ENCODE measurements around the gene DGKH. TPM values are rescaled to one million over a fixed set of nuclear protein-coding genes. Genes with fewer than 3 reads are reported as not detected.

DGKH gene
- total and polyA plus RNA-seq, 9 of the 15 experiments (the other 6 are each of a cell fraction or from before 2014, with no cell fraction given) = 0.38 to 4.4 (median 3.1) TPM

DNA sequence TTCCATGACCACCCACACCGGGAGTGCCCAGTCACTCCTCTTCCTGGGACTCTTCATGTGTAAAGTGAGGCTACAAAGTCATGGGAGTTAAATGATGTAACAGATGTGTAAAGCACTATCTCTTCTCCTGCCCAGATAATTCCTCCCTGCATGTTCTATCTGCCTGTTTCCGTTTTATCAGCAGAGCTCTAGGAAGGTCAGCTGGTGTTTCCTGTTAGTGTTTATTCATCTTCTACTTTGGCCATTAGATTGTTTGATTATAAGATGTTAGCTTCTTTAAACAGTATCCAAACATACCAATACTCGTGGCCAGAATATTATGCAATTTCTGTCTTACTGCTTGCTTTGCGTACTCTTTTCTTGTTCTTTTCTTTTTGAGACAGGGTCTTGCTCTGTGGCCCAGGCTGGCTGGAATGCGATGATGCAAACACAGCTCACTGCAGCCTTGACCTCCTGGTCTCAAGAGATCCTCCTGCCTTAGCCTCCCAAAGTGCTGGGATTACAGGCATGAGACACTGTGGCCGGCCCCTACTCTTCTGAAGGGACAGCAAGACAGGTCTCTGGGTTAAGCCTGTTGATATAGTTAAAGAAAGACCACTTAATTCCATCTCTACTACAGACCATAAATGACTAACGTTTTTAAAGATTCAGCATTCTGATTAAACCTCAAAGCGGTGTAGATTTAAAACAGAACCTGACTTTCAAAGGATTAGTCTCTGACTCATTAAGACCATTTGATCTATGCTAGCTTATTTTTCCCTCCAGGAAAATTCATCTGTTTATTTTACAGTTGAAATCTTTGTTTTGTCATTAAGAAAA lies 126.1 kb downstream of the DGKH start (continued):
- TF ChIP-seq NR2C2 (CRISPR knock-in tag; IDR thresholded peaks at IDR 0.05) (no peak), NR2C2 (tag; IDR thresholded peaks at IDR 0.05) (peak; percentile 67), MAZ (CRISPR knock-in tag; conservative IDR thresholded peaks at IDR 0.05 in 1 of 2, IDR thresholded peaks at IDR 0.05 in 1 of 2) (peak in 1 of 2 experiments; percentile 15; a peak in 1 of 4 replicates), CEBPB (tag; IDR thresholded peaks at IDR 0.05) (peak; percentile 91), ZBTB17 (CRISPR knock-in tag; IDR thresholded peaks at IDR 0.05) (no peak), RAD51 (IDR thresholded peaks at IDR 0.05; ENCODE audit: borderline replicate concordance, low read depth) (0 out of 2 replicates have a peak, but pooled peaks have one; percentile 9), PHF20 (IDR thresholded peaks at IDR 0.05; ENCODE audit: partially characterized antibody) (no peak), ZKSCAN8 (CRISPR knock-in tag; IDR thresholded peaks at IDR 0.05) (peak; percentile 70; the same call in 1 of the 2 replicates), RNF2 (IDR thresholded peaks at IDR 0.05) (peak; percentile 73; the same call in 1 of the 2 replicates), ZNF507 (tag; conservative IDR thresholded peaks at IDR 0.05) (no peak), RCOR1 (IDR thresholded peaks at IDR 0.05; ENCODE audit: borderline replicate concordance in 1 of 2, low read depth in 2 of 2, low read length in 2 of 2) (peak in 1 of 2 experiments; percentile 56; a peak in 2 of 4 replicates), ZNF445 (CRISPR knock-in tag; IDR thresholded peaks at IDR 0.05; ENCODE audit: low read depth) (no peak), JUND (IDR thresholded peaks at IDR 0.05; ENCODE audit: borderline replicate concordance, low read depth, low read length) (peak; percentile 60; the same call in 1 of the 2 replicates), JUND (tag; IDR thresholded peaks at IDR 0.05; ENCODE audit: borderline replicate concordance, low read depth, low read length) (peak; percentile 56; the same call in 2 of the 3 replicates), ZNF311 (CRISPR knock-in tag; IDR thresholded peaks at IDR 0.05) (peak; percentile 56; the same call in 1 of the 2 replicates), ATF1 (CRISPR knock-in tag; IDR thresholded peaks at IDR 0.05) (no peak), ATF1 (tag; IDR thresholded peaks at IDR 0.05) (peak; percentile 69), ZNF121 (CRISPR knock-in tag; conservative IDR thresholded peaks at IDR 0.05) (peak; percentile 85), SP1 (CRISPR knock-in tag; IDR thresholded peaks at IDR 0.05) (0 out of 2 replicates have a peak, but pooled peaks have one; percentile 21), NFRKB (IDR thresholded peaks at IDR 0.05; ENCODE audit: low read depth) (0 out of 2 replicates have a peak, but pooled peaks have one; percentile 56), OTX1 (CRISPR knock-in tag; IDR thresholded peaks at IDR 0.05) (0 out of 2 replicates have a peak, but pooled peaks have one; percentile 10)
- TF ChIP-seq, protein P1, sequence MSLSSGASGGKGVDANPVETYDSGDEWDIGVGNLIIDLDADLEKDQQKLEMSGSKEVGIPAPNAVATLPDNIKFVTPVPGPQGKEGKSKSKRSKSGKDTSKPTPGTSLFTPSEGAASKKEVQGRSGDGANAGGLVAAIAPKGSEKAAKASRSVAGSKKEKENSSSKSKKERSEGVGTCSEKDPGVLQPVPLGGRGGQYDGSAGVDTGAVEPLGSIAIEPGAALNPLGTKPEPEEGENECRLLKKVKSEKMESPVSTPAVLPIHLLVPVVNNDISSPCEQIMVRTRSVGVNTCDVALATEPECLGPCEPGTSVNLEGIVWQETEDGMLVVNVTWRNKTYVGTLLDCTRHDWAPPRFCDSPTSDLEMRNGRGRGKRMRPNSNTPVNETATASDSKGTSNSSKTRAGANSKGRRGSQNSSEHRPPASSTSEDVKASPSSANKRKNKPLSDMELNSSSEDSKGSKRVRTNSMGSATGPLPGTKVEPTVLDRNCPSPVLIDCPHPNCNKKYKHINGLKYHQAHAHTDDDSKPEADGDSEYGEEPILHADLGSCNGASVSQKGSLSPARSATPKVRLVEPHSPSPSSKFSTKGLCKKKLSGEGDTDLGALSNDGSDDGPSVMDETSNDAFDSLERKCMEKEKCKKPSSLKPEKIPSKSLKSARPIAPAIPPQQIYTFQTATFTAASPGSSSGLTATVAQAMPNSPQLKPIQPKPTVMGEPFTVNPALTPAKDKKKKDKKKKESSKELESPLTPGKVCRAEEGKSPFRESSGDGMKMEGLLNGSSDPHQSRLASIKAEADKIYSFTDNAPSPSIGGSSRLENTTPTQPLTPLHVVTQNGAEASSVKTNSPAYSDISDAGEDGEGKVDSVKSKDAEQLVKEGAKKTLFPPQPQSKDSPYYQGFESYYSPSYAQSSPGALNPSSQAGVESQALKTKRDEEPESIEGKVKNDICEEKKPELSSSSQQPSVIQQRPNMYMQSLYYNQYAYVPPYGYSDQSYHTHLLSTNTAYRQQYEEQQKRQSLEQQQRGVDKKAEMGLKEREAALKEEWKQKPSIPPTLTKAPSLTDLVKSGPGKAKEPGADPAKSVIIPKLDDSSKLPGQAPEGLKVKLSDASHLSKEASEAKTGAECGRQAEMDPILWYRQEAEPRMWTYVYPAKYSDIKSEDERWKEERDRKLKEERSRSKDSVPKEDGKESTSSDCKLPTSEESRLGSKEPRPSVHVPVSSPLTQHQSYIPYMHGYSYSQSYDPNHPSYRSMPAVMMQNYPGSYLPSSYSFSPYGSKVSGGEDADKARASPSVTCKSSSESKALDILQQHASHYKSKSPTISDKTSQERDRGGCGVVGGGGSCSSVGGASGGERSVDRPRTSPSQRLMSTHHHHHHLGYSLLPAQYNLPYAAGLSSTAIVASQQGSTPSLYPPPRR (CRISPR knock-in tag; IDR thresholded peaks at IDR 0.05; ENCODE audit: borderline replicate concordance) = no peak
- TF ChIP-seq, protein P2, sequence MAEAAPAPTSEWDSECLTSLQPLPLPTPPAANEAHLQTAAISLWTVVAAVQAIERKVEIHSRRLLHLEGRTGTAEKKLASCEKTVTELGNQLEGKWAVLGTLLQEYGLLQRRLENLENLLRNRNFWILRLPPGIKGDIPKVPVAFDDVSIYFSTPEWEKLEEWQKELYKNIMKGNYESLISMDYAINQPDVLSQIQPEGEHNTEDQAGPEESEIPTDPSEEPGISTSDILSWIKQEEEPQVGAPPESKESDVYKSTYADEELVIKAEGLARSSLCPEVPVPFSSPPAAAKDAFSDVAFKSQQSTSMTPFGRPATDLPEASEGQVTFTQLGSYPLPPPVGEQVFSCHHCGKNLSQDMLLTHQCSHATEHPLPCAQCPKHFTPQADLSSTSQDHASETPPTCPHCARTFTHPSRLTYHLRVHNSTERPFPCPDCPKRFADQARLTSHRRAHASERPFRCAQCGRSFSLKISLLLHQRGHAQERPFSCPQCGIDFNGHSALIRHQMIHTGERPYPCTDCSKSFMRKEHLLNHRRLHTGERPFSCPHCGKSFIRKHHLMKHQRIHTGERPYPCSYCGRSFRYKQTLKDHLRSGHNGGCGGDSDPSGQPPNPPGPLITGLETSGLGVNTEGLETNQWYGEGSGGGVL (CRISPR knock-in tag; IDR thresholded peaks at IDR 0.05) = no peak

Measured in K562 (cell line).